Activated naive CD4-positive, alpha-beta T cell treated with anti-CD3 and anti-CD28 coated beads, Interleukin-2, amount 50 U/mL, for 24 hours (primary cell): ENCODE measurements around the gene LY6G5C.

Source experiments
- H3K27ac Mint-ChIP-seq: one replicate; pipeline ENCODE4 v1.8.0; 2021; ENCODE audit warnings: mild to moderate bottlenecking, mixed read lengths
- H3K27me3 Mint-ChIP-seq: one replicate; pipeline ENCODE4 v1.8.0; 2021; ENCODE audit warnings: mixed read lengths
- H3K36me3 Mint-ChIP-seq: one replicate; pipeline ENCODE4 v1.8.0; 2021; ENCODE audit warnings: mixed read lengths
- H3K4me1 Mint-ChIP-seq: one replicate; pipeline ENCODE4 v1.8.0; 2021; ENCODE audit warnings: mixed read lengths
- H3K4me3 Mint-ChIP-seq: one replicate; pipeline ENCODE4 v1.8.0; 2021; ENCODE audit warnings: mild to moderate bottlenecking, mixed read lengths
- H3K9me3 Mint-ChIP-seq: one replicate; pipeline ENCODE4 v1.8.0; 2021; ENCODE audit warnings: mixed read lengths

The LY6G5C gene

DNA sequence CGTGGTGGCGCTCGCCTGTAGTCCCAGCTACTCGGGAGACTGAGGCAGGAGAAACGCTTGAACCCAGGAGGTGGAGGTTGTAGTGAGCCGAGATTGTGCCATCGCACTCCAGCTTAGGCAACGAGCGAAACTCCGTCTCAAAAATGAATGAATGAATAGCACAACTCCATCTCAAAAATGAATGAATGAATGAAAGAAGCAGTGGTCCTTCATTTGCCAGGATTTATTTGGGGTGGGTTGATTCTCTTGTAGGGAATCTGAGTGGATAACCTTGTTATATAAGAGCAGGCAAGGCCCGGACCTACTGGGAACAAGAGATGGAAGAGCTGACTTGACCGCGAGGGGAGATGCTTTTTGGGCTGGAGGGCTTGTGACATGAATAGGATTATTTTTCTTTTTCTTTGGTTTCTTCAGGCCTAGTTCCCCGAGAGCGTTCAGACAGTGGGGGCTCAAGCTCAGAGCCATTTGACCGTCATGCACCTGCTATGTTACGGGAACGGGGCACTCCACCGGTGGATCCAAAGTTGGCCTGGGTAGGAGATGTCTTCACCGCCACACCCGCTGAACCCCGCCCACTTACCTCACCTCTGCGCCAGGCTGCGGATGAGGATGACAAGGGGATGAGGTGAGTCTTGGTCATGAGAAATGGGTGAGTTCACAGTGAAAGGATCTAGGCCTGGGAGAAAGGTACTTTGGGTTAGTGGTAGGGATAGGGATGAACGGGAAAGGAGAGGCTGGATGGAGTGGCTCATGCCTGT, 50.5 kb downstream of the LY6G5C start:
- no peak overlapping the region for H3K4me3 Mint-ChIP-seq
- peaks cover 11% of the 10 kb centered on the region for H3K4me1 Mint-ChIP-seq
- H3K9me3 Mint-ChIP-seq: no peaks in the 10 kb centered on the region
- peaks cover 27% of the 10 kb centered on the region for H3K36me3 Mint-ChIP-seq
- no peaks in the 10 kb centered on the region for H3K27me3 Mint-ChIP-seq
- peak overlapping the region; percentile 51 for H3K27ac Mint-ChIP-seq

DNA sequence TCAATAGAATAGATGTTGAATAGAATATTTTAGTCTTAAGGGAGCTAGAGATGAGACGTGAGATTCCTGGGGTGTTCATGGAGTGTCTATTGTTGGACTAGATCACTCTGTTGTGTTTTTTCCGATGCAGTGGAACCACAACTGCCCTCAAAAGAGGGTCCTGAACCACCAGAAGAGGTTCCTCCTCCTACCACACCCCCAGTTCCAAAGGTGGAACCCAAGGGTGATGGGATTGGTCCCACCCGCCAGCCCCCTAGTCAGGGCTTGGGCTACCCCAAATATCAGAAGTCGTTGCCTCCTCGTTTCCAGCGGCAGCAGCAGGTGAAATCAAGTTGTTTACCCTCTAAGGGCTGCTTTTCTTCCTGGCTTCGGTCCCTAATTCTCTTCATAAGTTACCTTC, 51.9 kb downstream of the LY6G5C start:
- peaks cover 11% of the 10 kb centered on the region for H3K4me1 Mint-ChIP-seq
- no peak overlapping the region for H3K27ac Mint-ChIP-seq
- H3K9me3 Mint-ChIP-seq: no peaks in the 10 kb centered on the region
- H3K36me3 Mint-ChIP-seq: peaks cover 21% of the 10 kb centered on the region
- no peak overlapping the region for H3K4me3 Mint-ChIP-seq
- H3K27me3 Mint-ChIP-seq: no peaks in the 10 kb centered on the region

DNA sequence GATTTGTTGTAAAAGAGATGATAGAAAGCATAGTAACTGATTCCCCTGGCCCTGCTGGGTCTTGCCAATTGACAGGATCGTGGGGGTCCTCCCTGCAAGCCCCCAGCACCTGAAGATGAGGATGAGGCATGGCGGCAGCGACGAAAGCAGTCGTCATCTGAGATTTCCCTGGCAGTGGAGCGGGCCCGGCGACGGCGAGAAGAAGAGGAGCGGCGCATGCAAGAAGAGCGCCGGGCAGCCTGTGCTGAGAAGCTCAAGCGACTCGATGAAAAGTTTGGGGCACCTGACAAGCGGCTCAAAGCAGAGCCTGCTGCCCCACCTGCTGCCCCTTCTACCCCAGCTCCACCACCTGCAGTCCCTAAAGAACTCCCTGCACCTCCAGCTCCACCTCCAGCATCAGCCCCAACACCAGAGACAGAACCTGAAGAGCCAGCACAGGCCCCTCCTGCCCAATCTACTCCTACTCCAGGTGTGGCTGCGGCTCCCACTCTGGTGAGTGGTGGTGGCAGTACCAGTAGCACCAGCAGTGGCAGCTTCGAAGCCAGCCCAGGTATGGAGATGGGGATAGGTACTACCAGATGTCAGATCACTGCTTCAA, 53.1 kb downstream of the LY6G5C start:
- Mint-ChIP-seq H3K27ac (peak overlapping the region; percentile 37), H3K4me3 (no peak overlapping the region), H3K27me3 (no peaks in the 10 kb centered on the region), H3K9me3 (no peaks in the 10 kb centered on the region), H3K36me3 (peaks cover 25% of the 10 kb centered on the region), H3K4me1 (peaks cover 16% of the 10 kb centered on the region)

DNA sequence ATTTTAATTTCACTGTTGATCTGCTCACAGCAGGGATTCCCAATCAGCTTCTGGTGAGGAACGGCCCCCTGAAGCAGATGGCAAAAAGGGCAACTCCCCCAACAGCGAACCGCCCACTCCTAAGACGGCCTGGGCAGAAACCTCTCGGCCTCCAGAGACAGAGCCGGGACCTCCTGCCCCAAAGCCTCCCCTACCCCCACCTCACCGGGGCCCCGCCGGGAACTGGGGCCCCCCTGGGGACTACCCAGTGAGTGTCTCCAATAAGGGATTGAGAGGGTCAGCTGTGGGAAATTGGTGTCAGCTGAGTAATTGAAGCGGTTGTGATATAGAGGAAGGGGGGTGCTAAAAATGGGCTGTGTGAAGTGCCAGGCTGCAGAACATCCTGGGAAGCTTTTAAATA, 53.9 kb downstream of the LY6G5C start:
- H3K4me3 Mint-ChIP-seq: no peak overlapping the region
- H3K27ac Mint-ChIP-seq: no peak overlapping the region
- no peaks in the 10 kb centered on the region for H3K9me3 Mint-ChIP-seq
- peaks cover 31% of the 10 kb centered on the region for H3K36me3 Mint-ChIP-seq
- no peaks in the 10 kb centered on the region for H3K27me3 Mint-ChIP-seq
- peaks cover 25% of the 10 kb centered on the region for H3K4me1 Mint-ChIP-seq
